Gastroesophageal sphincter (tissue), 4 donors: Measurements from ENCODE around the gene GPAT2. TPM values are rescaled to one million over a fixed set of nuclear protein-coding genes. Genes with fewer than 3 reads are reported as not detected.
"Not testable (repeated sequence)": the region's sequence is repeated elsewhere in the genome, so short reads cannot be mapped to it uniquely, and the experiment has no call there.

Experiments used
- ATAC-seq: fragments of 150-250 bp; one replicate; pipeline ENCODE4 v1.9.1; 2016; ENCODE audit warnings: mild to moderate bottlenecking, moderate library complexity
- H3K27ac ChIP-seq, 4 donors: fragments of 200-600 bp; sonication (generic) in 3 of 4; 1 replicate in 3 of 4; 2 replicates in 1 of 4; pipeline ENCODE4 v1.5.1; 2016 to 2019
- H3K27me3 ChIP-seq: fragments of 200-600 bp; sonication (generic); one replicate; pipeline ENCODE4 v1.5.1; 2019
- H3K36me3 ChIP-seq, 2 donors: fragments of 200-600 bp; sonication (generic); one replicate each; pipeline ENCODE4 v1.5.1; 2019; ENCODE audit warnings: control low read depth in 1 of 2
- H3K4me1 ChIP-seq, 3 donors: fragments of 200-600 bp; sonication (generic); 1 replicate in 2 of 3; 2 replicates in 1 of 3; pipeline ENCODE4 v1.5.1; 2016 to 2019; ENCODE audit warnings: control low read depth in 2 of 3
- H3K4me3 ChIP-seq, 2 donors: fragments of 200-600 bp; sonication (generic); one replicate each; pipeline ENCODE4 v1.5.1; 2019; ENCODE audit warnings: mild to moderate bottlenecking in 1 of 2, moderate library complexity in 1 of 2
- H3K9me3 ChIP-seq, 3 donors: fragments of 200-600 bp; sonication (generic); one replicate each; pipeline ENCODE4 v1.5.1; 2017 to 2019; ENCODE audit warnings: control low read depth in 2 of 3
- EP300 ChIP-seq: sonication (generic); formaldehyde crosslinking; IDR thresholded peaks from one replicate; pipeline ENCODE4 v1.6.1; 2017; ENCODE audit warnings: antibody characterized with exemption, mild to moderate bottlenecking
- POLR2A ChIP-seq, 2 donors: fragments of 450-650 bp; IDR thresholded peaks; one replicate each; pipeline ENCODE4 v1.6.1; 2017; ENCODE audit warnings: antibody characterized with exemption in 2 of 2, mild to moderate bottlenecking in 2 of 2, moderate library complexity in 1 of 2
- POLR2AphosphoS5 ChIP-seq: sonication (generic); formaldehyde crosslinking; IDR thresholded peaks from one replicate; pipeline ENCODE4 v1.6.1; 2017; ENCODE audit warnings: antibody characterized with exemption
- WGBS, 2 donors: methylation state at CpG; one replicate each; pipeline ENCODE4 v1.1.5; 2018; ENCODE audit warnings: low coverage in 1 of 2; 5-methylcytosine and 5-hydroxymethylcytosine counted together
- total RNA-seq, 4 donors: library from RNA; depleted of rRNA; stranded (reverse); fragments of >200 nt; gene quantifications; one replicate each; pipeline ENCODE4 v1.1.0, GENCODE V29; 2016

GPAT2 gene
- total RNA-seq, 4 donors from 2014 or later, result 1.9 to 8.4 (median 3.9) TPM

- peaks cover 0 to 16% (median 0%) of the 10 kb centered on the region in 3 donors for H3K9me3 ChIP-seq
- 100% methylated on average over 3 of the region's 16 CpGs; no CpG with 5 or more reads in 1 of the 2 donors for WGBS, 2 donors
- H3K27me3 ChIP-seq, H3K36me3 ChIP-seq, H3K27ac ChIP-seq, ATAC-seq, H3K4me1 ChIP-seq, H3K4me3 ChIP-seq: not testable (repeated sequence)
Observed at GRCh38 chr2:96071087-96071976, 36.6 kb upstream of the GPAT2 start.

GRCh38 chr2:96070351-96070750 is 35.6 kb upstream of the GPAT2 start:
- H3K36me3 ChIP-seq, H3K4me3 ChIP-seq, H3K4me1 ChIP-seq, H3K27ac ChIP-seq, ATAC-seq, H3K27me3 ChIP-seq, H3K9me3 ChIP-seq: not testable (repeated sequence)
- WGBS, 2 donors, result no CpG with 5 or more reads among the region's 5 CpGs

- not testable (repeated sequence) for H3K27ac ChIP-seq, H3K36me3 ChIP-seq, H3K4me3 ChIP-seq, ATAC-seq, H3K27me3 ChIP-seq, H3K9me3 ChIP-seq, H3K4me1 ChIP-seq
- 43 to 100% methylated on average over 1 to 4 of the region's 8 CpGs for WGBS, 2 donors
Observed at GRCh38 chr2:96069878-96070277, 35.2 kb upstream of the GPAT2 start.

GRCh38 chr2:96067902-96068581 is 33.3 kb upstream of the GPAT2 start:
- H3K27ac ChIP-seq, H3K4me3 ChIP-seq, H3K27me3 ChIP-seq, H3K4me1 ChIP-seq, ATAC-seq, H3K9me3 ChIP-seq, H3K36me3 ChIP-seq: not testable (repeated sequence)
- WGBS, 2 donors, result 57 to 100% methylated on average over 2 to 8 of the region's 9 CpGs

- not testable (repeated sequence) for H3K36me3 ChIP-seq, H3K27me3 ChIP-seq, H3K27ac ChIP-seq, H3K4me1 ChIP-seq, H3K4me3 ChIP-seq, H3K9me3 ChIP-seq, ATAC-seq
- 75 to 77% methylated on average over 2 of the region's 2 CpGs for WGBS, 2 donors
Observed at GRCh38 chr2:96067098-96067660, 32.5 kb upstream of the GPAT2 start.

GRCh38 chr2:96066511-96066910 is 31.8 kb upstream of the GPAT2 start:
- not testable (repeated sequence) for H3K9me3 ChIP-seq, H3K27me3 ChIP-seq, H3K4me3 ChIP-seq, H3K36me3 ChIP-seq, H3K27ac ChIP-seq, H3K4me1 ChIP-seq, ATAC-seq
- 60% methylated on average over 1 of the region's 7 CpGs; no CpG with 5 or more reads in 1 of the 2 donors for WGBS, 2 donors

- not testable (repeated sequence) for ATAC-seq, H3K36me3 ChIP-seq, H3K4me3 ChIP-seq, H3K9me3 ChIP-seq, H3K27me3 ChIP-seq, H3K4me1 ChIP-seq, H3K27ac ChIP-seq
- 100% methylated on average over 3 of the region's 4 CpGs; no CpG with 5 or more reads in 1 of the 2 donors for WGBS, 2 donors
Observed at GRCh38 chr2:96065954-96066353, 31.2 kb upstream of the GPAT2 start.

GRCh38 chr2:96065381-96065930 is 30.7 kb upstream of the GPAT2 start:
- ATAC-seq, result no peak
- Histone ChIP-seq H3K4me3 (no peak overlapping the region), H3K9me3 (no peaks in the 10 kb centered on the region), H3K27me3 (no peaks in the 10 kb centered on the region), H3K4me1 (peaks cover 0 to 4% (median 0%) of the 10 kb centered on the region in 3 donors), H3K36me3 (no peaks in the 10 kb centered on the region), H3K27ac (no peak overlapping the region)
- TF ChIP-seq POLR2AphosphoS5, result no peak
- TF ChIP-seq POLR2A (IDR thresholded peaks at IDR 0.05), result no peak
- no peak for TF ChIP-seq EP300
- WGBS, 2 donors, result 77 to 83% methylated on average over 2 to 3 of the region's 4 CpGs

- not testable (repeated sequence) for ATAC-seq, H3K27ac ChIP-seq, H3K36me3 ChIP-seq, H3K4me1 ChIP-seq, H3K9me3 ChIP-seq, H3K4me3 ChIP-seq, H3K27me3 ChIP-seq
Observed at GRCh38 chr2:96064760-96065159, 30.0 kb upstream of the GPAT2 start.

GRCh38 chr2:96064047-96064675 is 29.4 kb upstream of the GPAT2 start:
- H3K4me3 ChIP-seq, H3K27ac ChIP-seq, H3K4me1 ChIP-seq, H3K36me3 ChIP-seq, ATAC-seq, H3K27me3 ChIP-seq, H3K9me3 ChIP-seq: not testable (repeated sequence)
- WGBS, 2 donors, result 87% methylated on average over 1 of the region's 3 CpGs; no CpG with 5 or more reads in 1 of the 2 donors
